ENCODE results near the gene RBM4B.

DNA sequence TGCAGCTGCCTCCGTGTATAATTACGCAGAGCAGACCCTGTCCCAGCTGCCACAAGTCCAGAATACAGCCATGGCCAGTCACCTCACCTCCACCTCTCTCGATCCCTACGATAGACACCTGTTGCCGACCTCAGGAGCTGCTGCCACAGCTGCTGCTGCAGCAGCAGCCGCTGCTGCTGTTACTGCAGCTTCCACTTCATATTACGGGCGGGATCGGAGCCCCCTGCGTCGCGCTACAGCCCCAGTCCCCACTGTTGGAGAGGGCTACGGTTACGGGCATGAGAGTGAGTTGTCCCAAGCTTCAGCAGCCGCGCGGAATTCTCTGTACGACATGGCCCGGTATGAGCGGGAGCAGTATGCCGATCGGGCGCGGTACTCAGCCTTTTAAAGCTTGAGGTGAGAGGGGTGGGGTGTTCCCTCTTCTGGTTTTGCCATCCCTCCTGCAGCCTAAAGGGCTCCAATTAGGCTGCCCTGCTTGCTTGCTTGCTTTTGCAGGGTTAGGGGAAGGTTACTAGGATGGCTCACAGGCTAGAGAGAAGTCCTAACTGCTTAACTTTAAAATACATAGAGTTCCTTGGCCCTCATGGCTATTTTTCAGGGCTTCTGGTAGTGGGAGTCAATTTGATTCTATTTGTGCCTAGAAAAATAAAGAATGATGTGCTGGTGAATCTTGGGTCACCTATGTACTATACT lies 33.8 kb downstream of the RBM4B start:
- peak; percentile 24; the same call in 1 of the 2 replicates for TF ChIP-seq POLR2AphosphoS5 (IDR thresholded peaks at IDR 0.05; ENCODE audit: low read depth, low read length)
- TF ChIP-seq SIN3A (IDR thresholded peaks at IDR 0.05; ENCODE audit: borderline replicate concordance, insufficient read depth, low read length), result no peak
- no peak for TF ChIP-seq TAF1 (IDR thresholded peaks at IDR 0.05; ENCODE audit: borderline replicate concordance, insufficient read depth, low read length)
- no peak for TF ChIP-seq REST (IDR thresholded peaks at IDR 0.05; ENCODE audit: insufficient read depth in 1 of 2, low read depth in 2 of 2, low read length in 2 of 2)
- TF ChIP-seq FOXP2 (optimal IDR thresholded peaks at IDR 0.05; ENCODE audit: borderline replicate concordance, extremely low read depth, extremely low read length, insufficient read depth), result no peak

Measured in PFSK-1 (cell line).